Activated CD4-positive, alpha-beta T cell treated with anti-CD3 and anti-CD28 coated beads, Interleukin-2, amount 10 ng/mL, durations not matched to agents 7 days and 5 days (primary cell): ENCODE results near the gene CLDN4. TPM values are rescaled to one million over a fixed set of nuclear protein-coding genes. Genes with fewer than 3 reads are reported as not detected.
"Not testable (repeated sequence)": the region's sequence is repeated elsewhere in the genome, so short reads cannot be mapped to it uniquely, and the experiment has no call there.

Source experiments
- CTCF ChIA-PET: fragments of 350-600 bp; sonication (Branson Sonifier 250); formaldehyde crosslinking; loops from one replicate; lab custom pipeline; 2021; ENCODE audit warnings: antibody characterized with exemption; lab: Charles Lee
- POLR2A ChIA-PET: fragments of 350-600 bp; sonication (Branson Sonifier 250); formaldehyde crosslinking; loops from one replicate; lab custom pipeline; 2021; ENCODE audit warnings: antibody characterized with exemption; lab: Charles Lee
- DNase-seq: peaks from one replicate; pipeline ENCODE4 v3.0.0-alpha.2; 2020
- H3K27ac Mint-ChIP-seq: one replicate; pipeline ENCODE4 v1.8.0; 2021; ENCODE audit warnings: mild to moderate bottlenecking, moderate library complexity, mixed read lengths
- H3K27me3 Mint-ChIP-seq: one replicate; pipeline ENCODE4 v1.8.0; 2021; ENCODE audit warnings: mixed read lengths
- H3K36me3 Mint-ChIP-seq: one replicate; pipeline ENCODE4 v1.8.0; 2021; ENCODE audit warnings: low read depth, mixed read lengths
- H3K4me1 Mint-ChIP-seq: one replicate; pipeline ENCODE4 v1.8.0; 2021; ENCODE audit warnings: mixed read lengths
- H3K4me3 Mint-ChIP-seq: one replicate; pipeline ENCODE4 v1.8.0; 2021; ENCODE audit warnings: mild to moderate bottlenecking, moderate library complexity, mixed read lengths
- H3K9me3 Mint-ChIP-seq: one replicate; pipeline ENCODE4 v1.8.0; 2021; ENCODE audit warnings: mixed read lengths
- total RNA-seq, 2 experiments: library from RNA; stranded (reverse); gene quantifications; one replicate each; pipeline ENCODE4 v1.2.3, GENCODE V29; 2021

The CLDN4 gene
- total RNA-seq, 2 experiments from 2014 or later, result 0.27 TPM; not detected in 1

DNA sequence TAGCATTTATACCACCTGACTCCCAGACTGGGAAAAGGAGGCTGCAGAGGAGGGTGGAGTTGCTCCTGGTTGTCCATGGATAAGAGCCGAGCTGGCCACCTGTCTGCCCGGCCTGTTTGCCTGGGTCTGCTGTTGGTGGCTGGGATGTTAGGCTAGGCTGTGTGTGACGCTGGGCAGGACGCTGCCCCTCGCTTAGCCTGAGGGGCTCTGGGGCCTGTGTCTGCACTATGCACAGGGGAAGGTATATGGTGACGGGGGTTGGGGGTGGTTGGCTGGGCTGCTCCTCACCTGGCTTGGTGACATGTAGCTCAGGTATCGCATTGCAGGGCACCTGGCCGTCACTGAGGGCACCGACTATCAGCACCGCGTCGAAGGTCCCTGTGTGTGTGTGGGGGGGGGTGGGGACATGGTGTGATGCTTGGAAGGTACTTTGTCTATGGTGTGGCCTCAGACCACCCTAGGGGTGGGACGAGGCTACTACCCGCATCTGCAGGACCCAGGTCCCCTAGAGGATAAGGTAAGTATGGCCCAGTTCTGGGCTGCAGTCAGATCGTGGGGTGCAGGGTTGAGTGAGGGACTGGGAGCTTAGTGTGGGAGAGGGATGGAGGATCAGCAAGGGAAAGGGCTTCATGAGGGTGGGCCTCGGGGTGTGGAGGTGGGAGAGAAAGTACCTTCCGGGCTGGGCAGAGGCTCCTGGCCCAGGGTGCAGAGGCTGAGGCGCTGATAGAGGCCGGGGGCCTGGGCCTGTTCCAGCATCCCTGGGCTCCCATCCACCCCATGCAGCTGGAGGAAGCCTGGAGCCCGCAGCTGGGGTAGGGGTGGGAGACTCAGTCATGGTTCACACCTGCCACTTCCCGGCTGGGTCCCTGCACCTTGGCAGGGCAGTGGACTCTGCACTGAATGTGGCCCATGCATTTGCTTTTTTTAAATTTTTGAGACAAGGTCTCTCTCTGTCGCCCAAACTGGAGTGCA, 9.2 kb downstream of the CLDN4 start:
- H3K27ac Mint-ChIP-seq, result peak overlapping the region; percentile 51
- CTCF ChIA-PET, result interaction anchor here (1.4 kb wide), 1 partner anchor 15 kb away, joined by 5 read pairs; no protein-coding TSS in a partner anchor
- POLR2A ChIA-PET, result no interaction called here

DNA sequence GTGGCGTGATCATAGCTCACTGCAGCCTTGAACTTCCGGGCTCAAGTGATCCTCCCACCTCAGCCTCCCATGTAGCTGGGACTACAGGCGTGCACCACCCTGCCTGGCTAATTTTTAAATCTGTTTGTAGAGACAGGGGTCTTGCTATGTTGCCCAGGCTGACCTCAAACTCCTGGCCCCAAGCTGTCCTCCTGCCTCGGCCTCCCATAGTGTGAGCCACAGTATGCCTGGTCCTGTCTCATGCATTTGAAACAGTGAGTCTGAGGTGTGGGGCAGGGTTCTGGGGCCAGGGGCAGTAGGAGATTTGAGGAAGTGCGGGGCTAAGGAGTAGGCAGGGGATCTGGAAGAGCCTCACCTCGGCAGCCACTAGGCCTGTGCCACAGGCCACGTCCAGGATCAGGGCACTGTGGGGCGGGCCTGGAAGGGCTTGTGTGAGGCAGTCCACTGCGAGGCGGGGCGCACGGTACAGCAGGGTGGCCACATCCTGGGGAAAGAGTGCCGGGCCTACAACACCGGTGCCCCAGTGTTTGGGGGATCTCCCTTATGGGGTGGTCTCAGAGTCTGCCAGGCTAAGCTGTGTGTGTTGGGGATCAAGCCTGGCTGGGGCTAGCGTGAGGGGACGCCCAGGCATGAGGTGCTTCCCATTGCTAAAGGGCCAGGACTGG, 10.1 kb downstream of the CLDN4 start:
- Mint-ChIP-seq H3K36me3 (no peaks in the 10 kb centered on the region), H3K27me3 (peaks cover 8% of the 10 kb centered on the region), H3K4me1 (peaks cover 18% of the 10 kb centered on the region), H3K27ac (no peak overlapping the region), H3K9me3 (no peaks in the 10 kb centered on the region), H3K4me3 (peak overlapping the region; percentile 15)
- POLR2A ChIA-PET, result no interaction called here
- DNase-seq, result no peak
- CTCF ChIA-PET, result interaction anchor here (1.4 kb wide), 1 partner anchor 14 kb away, joined by 5 read pairs; no protein-coding TSS in a partner anchor

More for the DNA sequence above, 9.2 kb downstream of the CLDN4 start:
- Mint-ChIP-seq H3K4me1 (peaks cover 18% of the 10 kb centered on the region), H3K27me3 (peaks cover 8% of the 10 kb centered on the region), H3K9me3 (no peaks in the 10 kb centered on the region), H3K36me3 (no peaks in the 10 kb centered on the region), H3K4me3 (no peak overlapping the region)
- DNase-seq, result no peak

DNA sequence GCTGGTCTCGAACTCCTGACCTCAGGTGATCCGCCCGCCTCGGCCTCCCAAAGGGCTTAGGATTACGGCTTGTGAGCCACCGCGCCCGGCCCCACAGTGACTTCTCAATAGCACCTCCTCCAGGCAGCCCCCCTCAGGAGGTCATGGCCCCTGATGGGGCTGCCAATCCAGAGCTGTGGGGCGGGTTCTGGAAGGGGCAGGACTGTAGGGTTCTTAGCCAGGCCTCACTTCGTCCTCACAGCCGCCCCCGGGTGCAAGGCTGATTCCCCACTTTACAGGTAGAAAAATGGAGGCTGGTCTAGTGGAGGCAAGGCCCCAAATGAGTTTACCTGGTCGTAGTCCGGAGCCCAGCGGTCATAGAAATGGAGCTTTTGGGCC, 10.9 kb downstream of the CLDN4 start:
- ChIA-PET POLR2A (no interaction called here), CTCF (interaction anchor here (1.0 kb wide), 1 partner anchor 106 kb away, joined by 3 read pairs; no protein-coding TSS in a partner anchor)
- no peaks in the 10 kb centered on the region for H3K36me3 Mint-ChIP-seq
- no peaks in the 10 kb centered on the region for H3K9me3 Mint-ChIP-seq
- H3K27ac Mint-ChIP-seq, result no peak overlapping the region
- peak overlapping the region; percentile 83 for H3K4me3 Mint-ChIP-seq
- H3K4me1 Mint-ChIP-seq, result peaks cover 18% of the 10 kb centered on the region
- DNase-seq, result no peak
- peaks cover 8% of the 10 kb centered on the region for H3K27me3 Mint-ChIP-seq

DNA sequence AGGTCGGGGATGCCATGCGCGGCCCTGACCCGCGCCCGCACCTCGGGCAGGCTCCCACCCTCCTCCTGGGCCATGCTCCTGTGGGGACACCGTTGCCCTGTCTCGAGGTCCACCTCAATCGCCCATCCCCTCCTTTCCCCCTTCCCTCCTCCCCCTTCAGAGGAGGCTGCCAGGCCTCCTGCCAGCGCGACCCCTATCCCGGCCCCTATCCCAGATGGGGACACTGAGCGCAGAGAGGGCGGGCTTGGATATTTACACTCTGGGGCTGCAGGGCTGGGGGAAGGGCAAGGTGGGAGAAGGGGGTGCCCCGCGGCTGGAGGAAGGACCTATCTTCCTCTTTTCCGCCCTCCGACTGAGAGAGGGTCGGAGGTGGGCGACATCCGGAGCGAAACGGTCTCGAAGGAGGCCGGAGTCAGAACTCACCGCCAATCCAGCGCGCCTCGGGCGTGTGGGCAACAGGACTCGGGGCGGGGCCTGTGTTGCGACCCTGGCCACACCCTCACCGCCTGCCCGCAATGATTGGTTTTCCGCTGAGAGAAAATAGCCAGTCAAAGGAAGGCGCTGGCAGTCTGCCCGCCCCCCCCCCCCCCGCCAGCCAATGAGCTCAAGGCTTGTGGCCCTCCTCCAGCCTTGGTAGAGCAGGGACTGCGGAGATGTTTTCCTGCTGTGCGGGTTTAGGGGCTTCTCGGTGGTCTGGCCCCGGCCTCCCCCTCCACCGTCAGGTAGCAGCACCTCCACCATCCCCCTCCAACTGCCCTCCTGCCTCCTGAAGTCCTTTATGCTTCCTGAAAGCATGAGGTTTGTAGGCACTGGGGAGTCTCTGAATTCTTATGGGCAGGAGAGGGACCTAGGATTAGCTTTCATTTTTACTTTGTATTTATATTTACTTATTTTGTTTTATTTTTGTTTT, 11.5 kb downstream of the CLDN4 start, which contains the start of gene METTL27:
METTL27 (minus strand) TSS at position 450 of the 910 bp plus-strand sequence; CDS start at position 74, 376 bp downstream.
- CTCF ChIA-PET, result interaction anchor here (0.7 to 1.3 kb wide), 4 partner anchors 8 to 493 kb away, joined by 3 to 6 read pairs (median 4); no protein-coding TSS in a partner anchor
- Mint-ChIP-seq H3K36me3 (no peaks in the 10 kb centered on the region), H3K27ac (peak within 1 kb of the TSS; percentile 85), H3K27me3 (peaks cover 8% of the 10 kb centered on the region), H3K4me3 (peak within 1 kb of the TSS; percentile 83), H3K4me1 (peaks cover 18% of the 10 kb centered on the region), H3K9me3 (no peaks in the 10 kb centered on the region)
- POLR2A ChIA-PET, result interaction anchor here (0.5 to 0.7 kb wide), 4 partner anchors 19 to 461 kb away, joined by 3 to 5 read pairs (median 4); no protein-coding TSS in a partner anchor
- DNase-seq, result peak; percentile 93

DNA sequence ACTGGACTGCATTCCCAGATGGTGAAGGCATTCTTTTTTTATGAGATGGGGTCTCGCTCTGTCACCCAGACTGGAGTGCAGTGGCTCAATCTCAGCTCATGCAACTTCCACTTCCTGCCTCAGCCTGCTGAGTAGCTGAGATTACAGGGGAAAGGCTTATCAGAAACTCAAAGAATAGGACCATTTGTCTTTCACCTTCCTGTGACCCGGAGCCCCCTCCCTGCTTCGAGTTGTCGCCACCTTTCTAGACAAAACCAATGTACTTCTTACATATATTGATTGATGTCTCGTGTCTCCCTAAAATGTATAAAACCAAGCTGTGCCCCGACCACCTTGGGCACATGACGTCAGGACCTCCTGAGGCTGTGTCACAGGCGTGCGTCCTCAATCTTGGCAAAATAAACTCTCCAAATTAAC, 13.3 kb downstream of the CLDN4 start:
- Mint-ChIP-seq H3K27me3 (peaks cover 10% of the 10 kb centered on the region), H3K27ac (no peak overlapping the region), H3K9me3 (no peaks in the 10 kb centered on the region), H3K4me3 (peak overlapping the region; percentile 0), H3K36me3 (no peaks in the 10 kb centered on the region), H3K4me1 (peaks cover 12% of the 10 kb centered on the region)
- DNase-seq, result no peak
- ChIA-PET CTCF (interaction anchor here (0.7 kb wide), 2 partner anchors 15 to 223 kb away, joined by 3 read pairs; no protein-coding TSS in a partner anchor), POLR2A (no interaction called here)

DNA sequence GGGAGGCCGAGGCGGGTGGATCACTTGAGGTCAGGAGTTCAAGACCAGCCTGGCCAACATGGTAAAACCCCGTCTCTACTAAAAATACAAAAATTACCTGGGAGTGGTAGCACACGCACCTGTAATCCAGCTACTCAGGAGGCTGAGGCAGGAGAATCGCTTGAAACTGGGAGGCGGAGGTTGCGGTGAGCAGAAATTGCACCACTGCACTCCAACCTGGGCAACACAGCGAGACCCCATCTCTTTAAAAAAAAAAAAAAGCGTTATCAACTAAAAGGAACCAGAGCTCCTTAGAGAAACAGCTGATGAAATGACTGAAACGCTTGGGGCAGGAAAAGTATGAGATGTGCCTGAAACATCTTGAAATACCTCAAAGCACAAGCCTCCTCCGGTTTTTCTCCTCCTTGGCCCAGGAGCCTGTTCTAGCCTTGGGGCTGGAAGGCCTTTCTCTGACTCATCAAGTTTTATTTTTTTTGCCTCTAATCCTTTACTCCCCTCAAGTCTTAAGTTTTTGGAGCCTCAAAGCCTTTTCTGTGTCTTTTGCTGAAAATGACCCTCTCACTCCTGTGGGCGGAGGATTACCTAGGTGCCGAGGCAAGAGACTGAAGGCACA, 14.2 kb downstream of the CLDN4 start:
- ChIA-PET POLR2A (no interaction called here), CTCF (interaction anchor here (0.5 kb wide), 1 partner anchor 10 kb away, joined by 3 read pairs; no protein-coding TSS in a partner anchor)

DNA sequence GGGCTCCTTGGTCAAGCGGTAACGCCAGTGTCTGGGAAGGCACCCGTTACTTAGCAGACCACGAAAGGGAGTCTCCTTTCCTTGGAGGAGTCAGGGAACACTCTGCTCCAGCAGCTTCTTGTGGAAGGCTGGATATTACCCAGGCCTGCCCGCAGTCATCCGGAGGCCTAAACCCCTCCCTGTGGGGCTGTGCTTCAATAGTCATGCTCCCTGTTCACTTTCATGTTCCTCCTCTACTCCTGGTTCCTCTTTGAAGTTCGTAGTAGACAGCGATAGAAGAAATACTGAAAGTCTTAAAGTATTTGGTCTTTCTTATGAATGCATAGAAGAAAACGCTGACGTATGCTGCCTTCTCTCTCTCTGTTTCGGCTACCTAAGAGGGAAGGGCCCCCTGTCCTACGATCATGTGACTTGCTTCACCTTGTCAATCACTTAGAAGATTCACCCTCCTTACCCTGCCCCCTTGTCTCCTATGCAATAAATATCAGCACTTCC, 15.0 kb downstream of the CLDN4 start:
- H3K36me3 Mint-ChIP-seq, DNase-seq, POLR2A ChIA-PET, H3K4me3 Mint-ChIP-seq, H3K27ac Mint-ChIP-seq, H3K9me3 Mint-ChIP-seq, CTCF ChIA-PET: not testable (repeated sequence)
- Mint-ChIP-seq H3K4me1 (peaks cover 22% of the 10 kb centered on the region), H3K27me3 (peaks cover 15% of the 10 kb centered on the region)

More for the DNA sequence above, 14.2 kb downstream of the CLDN4 start:
- Mint-ChIP-seq H3K4me3 (no peak overlapping the region), H3K4me1 (peaks cover 18% of the 10 kb centered on the region), H3K36me3 (no peaks in the 10 kb centered on the region), H3K27ac (no peak overlapping the region), H3K9me3 (no peaks in the 10 kb centered on the region), H3K27me3 (peaks cover 15% of the 10 kb centered on the region)
- DNase-seq, result no peak

DNA sequence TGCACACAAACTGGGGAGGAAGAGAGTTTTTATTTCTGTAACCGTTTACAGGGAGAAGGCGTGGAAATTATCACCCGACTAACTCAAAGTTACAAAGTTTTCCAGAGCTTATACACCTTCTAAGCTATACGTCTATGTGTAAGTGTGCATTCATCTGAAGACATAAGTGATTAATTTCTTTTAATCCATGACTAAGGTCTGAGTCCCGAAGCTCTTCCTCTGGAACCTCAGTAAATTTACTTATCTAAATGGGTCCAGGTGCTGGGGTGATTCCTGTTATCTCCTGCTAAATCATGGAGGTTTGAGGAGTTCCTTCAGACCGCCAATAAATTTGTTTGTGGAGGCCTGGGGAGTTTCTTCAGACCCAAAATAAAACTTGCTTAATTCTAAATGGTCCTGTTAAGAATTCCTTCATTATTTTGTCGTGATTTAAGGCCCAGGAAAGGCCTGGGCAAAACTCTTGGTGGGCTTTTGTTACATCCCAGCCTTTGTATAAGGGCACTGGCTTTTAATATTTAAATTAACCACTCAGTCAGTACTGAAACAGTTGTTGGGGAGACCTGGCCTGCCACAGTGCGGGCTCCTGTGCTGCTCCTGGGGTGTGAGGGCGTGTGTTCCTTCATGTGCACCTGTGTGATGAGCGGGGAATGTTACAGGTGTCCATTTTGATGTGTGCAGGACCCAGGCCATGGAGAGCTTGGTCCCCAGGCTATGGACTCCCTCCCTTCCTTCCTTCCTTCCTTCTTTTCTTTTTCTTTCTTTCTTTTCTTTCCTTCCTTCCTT, 17.3 kb downstream of the CLDN4 start:
- Mint-ChIP-seq H3K4me1 (peaks cover 30% of the 10 kb centered on the region), H3K27me3 (peaks cover 15% of the 10 kb centered on the region), H3K27ac (no peak overlapping the region), H3K9me3 (no peaks in the 10 kb centered on the region), H3K36me3 (no peaks in the 10 kb centered on the region), H3K4me3 (no peak overlapping the region)
- no peak for DNase-seq
- POLR2A ChIA-PET, result no interaction called here
- CTCF ChIA-PET, result interaction anchor here (0.6 to 1.0 kb wide), 2 partner anchors 8 to 186 kb away, joined by 3 to 5 read pairs; no protein-coding TSS in a partner anchor

DNA sequence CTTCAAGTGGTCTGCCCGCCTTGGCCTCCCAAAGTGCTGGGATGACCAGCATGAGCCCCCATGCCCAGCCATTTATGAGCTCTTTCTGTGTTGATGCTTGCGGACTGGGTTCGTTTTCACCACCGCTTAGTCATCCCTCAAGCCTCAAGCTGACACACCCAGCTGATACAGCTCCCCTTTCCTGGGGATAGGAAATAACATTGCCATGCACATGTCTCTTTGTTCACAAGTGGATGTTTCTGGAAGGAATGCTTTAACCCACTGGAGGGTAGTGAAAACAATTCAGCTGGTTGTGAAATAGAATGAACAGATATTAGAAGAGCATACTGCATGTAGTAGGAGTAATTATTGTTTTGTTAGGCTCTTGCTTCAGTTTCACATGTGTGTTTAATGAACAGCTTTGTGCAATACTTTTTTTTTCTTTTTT, 20.0 kb downstream of the CLDN4 start:
- Mint-ChIP-seq H3K4me1 (peaks cover 28% of the 10 kb centered on the region), H3K9me3 (no peaks in the 10 kb centered on the region), H3K36me3 (no peaks in the 10 kb centered on the region), H3K27me3 (peaks cover 17% of the 10 kb centered on the region), H3K27ac (peak overlapping the region; percentile 54), H3K4me3 (no peak overlapping the region)
- POLR2A ChIA-PET, result no interaction called here
- no peak for DNase-seq
- CTCF ChIA-PET, result interaction anchor here (0.6 to 1.4 kb wide), 5 partner anchors 8 to 111 kb away, joined by 3 to 6 read pairs (median 5); partner anchors contain the start of gene METTL27

DNA sequence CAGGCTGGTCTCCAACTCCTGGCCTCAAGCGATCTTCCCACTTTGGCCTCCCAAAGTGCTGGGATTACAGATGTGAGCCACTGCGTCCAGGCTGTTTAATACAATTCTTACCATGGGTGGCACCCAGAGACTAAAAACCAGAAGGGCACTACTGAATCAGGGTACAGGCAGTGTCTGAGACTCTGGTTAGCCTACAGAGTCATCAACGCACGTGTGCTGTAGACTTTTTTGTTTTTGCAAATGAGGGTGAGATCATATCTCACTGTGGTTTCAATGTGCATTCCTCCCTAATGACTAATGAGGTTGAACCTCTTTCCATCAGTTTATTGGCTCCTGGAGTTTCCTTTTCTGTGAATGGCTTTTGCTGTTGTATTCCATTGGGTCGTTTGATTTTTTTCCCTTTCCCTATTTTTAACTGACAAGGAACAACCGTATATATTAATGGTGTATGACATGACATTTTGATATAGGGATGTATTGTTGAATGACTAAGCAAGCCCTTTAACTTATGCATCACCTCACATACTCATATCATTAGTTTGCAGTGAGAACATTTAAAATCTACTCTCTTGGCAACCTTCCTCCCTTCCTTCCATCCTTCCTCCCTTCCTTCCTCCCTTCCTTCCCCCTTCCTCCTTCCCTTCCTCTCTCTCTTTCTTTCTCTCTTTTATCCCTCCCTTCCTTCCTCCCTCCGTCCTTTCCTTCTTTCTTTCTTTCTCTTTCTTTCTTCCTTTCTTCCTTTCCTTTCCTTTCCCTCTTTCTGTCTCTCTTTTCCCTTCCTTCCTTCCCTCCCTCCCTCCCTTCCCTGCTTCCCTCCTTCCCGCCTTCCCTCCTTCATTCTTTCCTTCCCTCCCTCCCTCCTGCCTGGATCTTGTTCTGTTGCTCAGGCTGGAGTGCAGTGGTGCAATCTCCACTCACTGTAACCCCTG, 20.9 kb downstream of the CLDN4 start:
- peak overlapping the region; percentile 81 for H3K27ac Mint-ChIP-seq
- POLR2A ChIA-PET, result no interaction called here
- H3K9me3 Mint-ChIP-seq, result no peaks in the 10 kb centered on the region
- no peak overlapping the region for H3K4me3 Mint-ChIP-seq
- H3K4me1 Mint-ChIP-seq, result peaks cover 28% of the 10 kb centered on the region
- DNase-seq, result peak; percentile 36
- H3K36me3 Mint-ChIP-seq, result no peaks in the 10 kb centered on the region
- CTCF ChIA-PET, result interaction anchor here (1.4 kb wide), 2 partner anchors 9 to 11 kb away, joined by 5 to 6 read pairs; partner anchors contain the start of gene METTL27
- peaks cover 18% of the 10 kb centered on the region for H3K27me3 Mint-ChIP-seq
